HK-2 (cell line): Measurements from ENCODE around the gene FSHR.

Experiments
- DNase-seq: peaks from one replicate; pipeline ENCODE4 v3.0.0-alpha.2; 2018; ENCODE audit not compliant: unreplicated experiment

The FSHR gene

GRCh38 chr2:49032936-49033335 lies 121.4 kb downstream of the FSHR start:
- no peak for DNase-seq

- DNase-seq, result no peak
Observed at GRCh38 chr2:49032126-49032525, 122.2 kb downstream of the FSHR start.

GRCh38 chr2:49029406-49029805 lies 124.9 kb downstream of the FSHR start:
- DNase-seq, result no peak

GRCh38 chr2:49028101-49028500 lies 126.2 kb downstream of the FSHR start:
- DNase-seq, result peak; percentile 3

GRCh38 chr2:49026706-49027105 lies 127.6 kb downstream of the FSHR start:
- no peak for DNase-seq

- no peak for DNase-seq
Observed at GRCh38 chr2:49021271-49021670, 133.0 kb downstream of the FSHR start.

- no peak for DNase-seq
Observed at GRCh38 chr2:49005261-49005660, 149.1 kb downstream of the FSHR start.

- DNase-seq, result no peak
Observed at GRCh38 chr2:49004036-49004626, 150.2 kb downstream of the FSHR start.

GRCh38 chr2:49003201-49003600 lies 151.1 kb downstream of the FSHR start:
- no peak for DNase-seq

GRCh38 chr2:49002750-49003149 lies 151.6 kb downstream of the FSHR start:
- no peak for DNase-seq

- no peak for DNase-seq
Observed at GRCh38 chr2:49000695-49001094, 153.6 kb downstream of the FSHR start.

- DNase-seq, result no peak
Observed at GRCh38 chr2:48998449-48998848, 155.9 kb downstream of the FSHR start.

GRCh38 chr2:48993576-48993975 lies 160.7 kb downstream of the FSHR start:
- no peak for DNase-seq

GRCh38 chr2:48991415-48992131 lies 162.7 kb downstream of the FSHR start:
- no peak for DNase-seq

GRCh38 chr2:48984922-48985321 lies 169.4 kb downstream of the FSHR start:
- no peak for DNase-seq

GRCh38 chr2:48983551-48983950 lies 170.8 kb downstream of the FSHR start:
- DNase-seq, result no peak

GRCh38 chr2:48982887-48983435 lies 171.4 kb downstream of the FSHR start:
- DNase-seq, result no peak

- DNase-seq, result no peak
Observed at GRCh38 chr2:48980846-48981245, 173.5 kb downstream of the FSHR start.

- no peak for DNase-seq
Observed at GRCh38 chr2:48979691-48980090, 174.6 kb downstream of the FSHR start.

- DNase-seq, result no peak
Observed at GRCh38 chr2:48978131-48978530, 176.2 kb downstream of the FSHR start.

GRCh38 chr2:48971801-48972200 lies 182.5 kb downstream of the FSHR start:
- DNase-seq, result no peak

GRCh38 chr2:48968011-48968410 lies 186.3 kb downstream of the FSHR start:
- DNase-seq, result no peak

- DNase-seq, result no peak
Observed at GRCh38 chr2:48965204-48965603, 189.1 kb downstream of the FSHR start.
